GM12878 (cell line): ENCODE measurements around the gene OSM.

Source experiments
- BACH1 ChIP-seq: fragments of 450-650 bp; IDR thresholded peaks from 2 replicates; pipeline ENCODE4 v1.6.1; 2017; ENCODE audit warnings: mild to moderate bottlenecking, borderline replicate concordance
- CEBPB ChIP-seq, 2 experiments: fragments of 150-350 bp in 1 of 2; IDR thresholded peaks; 2 replicates each; pipeline ENCODE4 v1.6.1; 2012 to 2014; ENCODE audit warnings: low read depth in 2 of 2, low read length in 2 of 2, borderline replicate concordance in 1 of 2, inconsistent platforms in 1 of 2
- HDAC2 ChIP-seq: fragments of 200-600 bp; sonication (generic); IDR thresholded peaks from 2 replicates; pipeline ENCODE4 v1.6.1; 2017
- HDGF ChIP-seq: fragments of 450-650 bp; IDR thresholded peaks from 2 replicates; pipeline ENCODE4 v1.6.1; 2016; ENCODE audit warnings: antibody characterized with exemption
- RAD21 ChIP-seq: IDR thresholded peaks from 2 replicates; pipeline ENCODE4 v1.6.1; 2011; ENCODE audit warnings: mild to moderate bottlenecking, low read depth, low read length, moderate library complexity; ENCODE audit not compliant: insufficient read depth
- SUPT20H ChIP-seq: IDR thresholded peaks from 2 replicates; pipeline ENCODE4 v1.6.1; 2011; ENCODE audit warnings: low read depth, mild to moderate bottlenecking, low read length, moderate library complexity, borderline replicate concordance; ENCODE audit not compliant: control insufficient read depth
- TCF7 ChIP-seq: IDR thresholded peaks from 2 replicates; pipeline ENCODE4 v1.6.1; 2014; ENCODE audit warnings: antibody characterized with exemption, borderline replicate concordance
- YY1 ChIP-seq: IDR thresholded peaks from 2 replicates; pipeline ENCODE4 v1.6.1; 2011; ENCODE audit warnings: low read depth, mild to moderate bottlenecking, low read length
- TF ChIP-seq, protein P1 (sequence below), 3 experiments: IDR thresholded peaks in 2 of 3; conservative IDR thresholded peaks in 1 of 3; 2 replicates each; pipeline ENCODE4 v1.5.1; 2011; ENCODE audit warnings: low read depth in 3 of 3, low read length in 3 of 3, mild to moderate bottlenecking in 3 of 3, control low read depth in 2 of 3, moderate library complexity in 2 of 3, inconsistent platforms in 1 of 3, mixed read lengths in 1 of 3; ENCODE audit not compliant: control insufficient read depth in 2 of 3, insufficient read depth in 1 of 3; ENCODE audit errors: extremely low read depth in 1 of 3
- TF ChIP-seq, protein P2 (sequence below): IDR thresholded peaks from 2 replicates; pipeline ENCODE4 v1.6.1; 2012; ENCODE audit warnings: low read depth, low read length, improper control_type of control experiment
- TF ChIP-seq, protein P3 (sequence below): IDR thresholded peaks from 2 replicates; pipeline ENCODE4 v1.6.1; 2011; ENCODE audit warnings: borderline replicate concordance, low read depth, mild to moderate bottlenecking, moderate library complexity, mixed read lengths, low read length; ENCODE audit not compliant: insufficient read depth; ENCODE audit errors: extremely low read length

DNA sequence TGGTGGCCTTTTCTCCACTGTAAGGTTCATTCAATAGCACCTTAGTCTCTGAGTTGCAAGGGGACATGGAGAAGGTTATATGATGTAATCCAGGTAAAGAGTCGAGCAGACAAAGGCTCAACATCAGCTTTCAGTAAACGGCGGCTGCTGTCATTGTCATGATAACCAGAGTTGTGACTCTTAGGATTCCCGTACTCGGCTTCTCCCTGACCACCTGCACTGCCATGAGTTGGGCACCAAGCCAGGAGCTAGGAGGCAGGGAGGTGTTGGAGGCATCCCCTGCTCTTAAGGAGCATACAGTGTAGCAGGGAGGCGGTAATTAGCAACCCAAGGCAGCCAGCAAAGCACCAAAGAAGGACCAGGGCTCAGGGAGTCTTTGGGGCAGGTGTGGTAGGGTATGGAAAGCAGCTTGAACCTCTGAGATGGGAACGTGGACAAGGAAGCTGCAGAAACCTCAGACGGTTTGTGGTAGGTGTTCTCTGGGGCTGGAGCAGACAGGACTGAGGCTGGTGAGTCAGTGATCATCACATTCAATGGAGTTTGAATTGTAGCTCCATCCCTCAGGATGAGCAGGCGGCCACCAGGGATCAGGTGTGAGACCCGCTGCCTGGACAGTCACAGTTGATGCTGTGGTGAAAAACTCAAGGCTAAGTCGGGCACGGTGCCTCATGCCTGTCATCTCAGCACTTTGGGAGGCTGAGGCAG, 51.8 kb downstream of the OSM start:
- TF ChIP-seq, protein P1, sequence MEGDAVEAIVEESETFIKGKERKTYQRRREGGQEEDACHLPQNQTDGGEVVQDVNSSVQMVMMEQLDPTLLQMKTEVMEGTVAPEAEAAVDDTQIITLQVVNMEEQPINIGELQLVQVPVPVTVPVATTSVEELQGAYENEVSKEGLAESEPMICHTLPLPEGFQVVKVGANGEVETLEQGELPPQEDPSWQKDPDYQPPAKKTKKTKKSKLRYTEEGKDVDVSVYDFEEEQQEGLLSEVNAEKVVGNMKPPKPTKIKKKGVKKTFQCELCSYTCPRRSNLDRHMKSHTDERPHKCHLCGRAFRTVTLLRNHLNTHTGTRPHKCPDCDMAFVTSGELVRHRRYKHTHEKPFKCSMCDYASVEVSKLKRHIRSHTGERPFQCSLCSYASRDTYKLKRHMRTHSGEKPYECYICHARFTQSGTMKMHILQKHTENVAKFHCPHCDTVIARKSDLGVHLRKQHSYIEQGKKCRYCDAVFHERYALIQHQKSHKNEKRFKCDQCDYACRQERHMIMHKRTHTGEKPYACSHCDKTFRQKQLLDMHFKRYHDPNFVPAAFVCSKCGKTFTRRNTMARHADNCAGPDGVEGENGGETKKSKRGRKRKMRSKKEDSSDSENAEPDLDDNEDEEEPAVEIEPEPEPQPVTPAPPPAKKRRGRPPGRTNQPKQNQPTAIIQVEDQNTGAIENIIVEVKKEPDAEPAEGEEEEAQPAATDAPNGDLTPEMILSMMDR (IDR thresholded peaks at IDR 0.05 in 2 of 3, conservative IDR thresholded peaks at IDR 0.05 in 1 of 3; ENCODE audit: control insufficient read depth in 2 of 3, extremely low read depth in 1 of 3, insufficient read depth in 1 of 3, low read depth in 3 of 3, low read length in 3 of 3), result no peak
- TF ChIP-seq, protein P2, sequence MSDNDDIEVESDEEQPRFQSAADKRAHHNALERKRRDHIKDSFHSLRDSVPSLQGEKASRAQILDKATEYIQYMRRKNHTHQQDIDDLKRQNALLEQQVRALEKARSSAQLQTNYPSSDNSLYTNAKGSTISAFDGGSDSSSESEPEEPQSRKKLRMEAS, result no peak
- TF ChIP-seq CEBPB (IDR thresholded peaks at IDR 0.05; ENCODE audit: borderline replicate concordance in 1 of 2, low read depth in 2 of 2, low read length in 2 of 2) (no peak), RAD21 (no peak), HDGF (no peak), YY1 (no peak), HDAC2 (no peak), TCF7 (no peak), SUPT20H (no peak), BACH1 (no peak)
- TF ChIP-seq, protein P3, sequence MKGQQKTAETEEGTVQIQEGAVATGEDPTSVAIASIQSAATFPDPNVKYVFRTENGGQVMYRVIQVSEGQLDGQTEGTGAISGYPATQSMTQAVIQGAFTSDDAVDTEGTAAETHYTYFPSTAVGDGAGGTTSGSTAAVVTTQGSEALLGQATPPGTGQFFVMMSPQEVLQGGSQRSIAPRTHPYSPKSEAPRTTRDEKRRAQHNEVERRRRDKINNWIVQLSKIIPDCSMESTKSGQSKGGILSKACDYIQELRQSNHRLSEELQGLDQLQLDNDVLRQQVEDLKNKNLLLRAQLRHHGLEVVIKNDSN, result no peak
